GM19452 (cell line): ENCODE measurements around the gene LEPROT.
A peak's percentile ranks its signal among the peaks of the same experiment; 100 is the strongest.
"Not testable (repeated sequence)": the region's sequence is repeated elsewhere in the genome, so short reads cannot be mapped to it uniquely, and the experiment has no call there.

Source experiments
- ATAC-seq: cut with Tn5 transposase; IDR thresholded peaks from one replicate; pipeline ENCODE4 v1.9.1; 2021; ENCODE audit not compliant: unreplicated experiment

LEPROT gene, protein sequence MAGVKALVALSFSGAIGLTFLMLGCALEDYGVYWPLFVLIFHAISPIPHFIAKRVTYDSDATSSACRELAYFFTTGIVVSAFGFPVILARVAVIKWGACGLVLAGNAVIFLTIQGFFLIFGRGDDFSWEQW

DNA sequence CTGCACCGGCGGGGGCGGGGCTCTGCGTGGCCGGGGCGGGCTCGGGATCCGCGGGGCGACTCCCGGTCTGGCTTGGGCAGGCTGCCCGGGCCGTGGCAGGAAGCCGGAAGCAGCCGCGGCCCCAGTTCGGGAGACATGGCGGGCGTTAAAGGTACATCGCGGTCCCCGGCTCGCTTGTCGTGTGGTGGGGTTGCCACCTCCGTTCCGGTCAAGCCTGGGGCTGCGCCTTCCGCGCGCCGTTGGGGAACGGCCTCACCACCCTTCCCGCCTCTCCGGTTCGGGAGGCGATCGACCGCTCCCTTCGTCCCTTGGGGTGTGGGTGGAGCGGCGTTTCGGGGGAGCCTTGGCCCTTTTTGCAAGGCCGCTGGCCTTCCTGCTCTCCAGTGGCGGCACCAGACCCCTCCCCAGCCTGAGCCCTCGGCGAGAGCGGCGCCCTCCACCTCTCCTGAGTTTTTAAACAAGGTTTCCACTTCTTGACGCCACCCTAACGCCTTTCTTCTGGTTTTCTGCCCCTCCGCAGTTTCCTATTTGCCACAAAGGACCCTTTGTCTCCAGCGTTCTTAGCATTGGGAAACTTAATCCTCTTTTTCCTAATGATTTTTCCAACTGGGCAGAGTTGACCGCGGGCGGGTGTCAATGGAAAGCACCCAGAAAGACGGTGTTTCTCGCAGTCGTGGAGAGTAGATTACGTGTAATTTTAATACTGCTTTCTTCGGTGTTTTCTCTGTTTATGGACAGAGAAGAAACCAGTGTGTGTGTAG, at the start of gene LEPROT, which contains the start of gene LEPR:
TSS of gene LEPROT (plus strand) at position 79 of the 761 bp plus-strand sequence. CDS start at position 136, 57 bp downstream.
TSS of gene LEPR (plus strand) at position 79 of the 761 bp plus-strand sequence. CDS start 144,898 bp downstream, outside the sequence.
- peak; percentile 56 for ATAC-seq

DNA sequence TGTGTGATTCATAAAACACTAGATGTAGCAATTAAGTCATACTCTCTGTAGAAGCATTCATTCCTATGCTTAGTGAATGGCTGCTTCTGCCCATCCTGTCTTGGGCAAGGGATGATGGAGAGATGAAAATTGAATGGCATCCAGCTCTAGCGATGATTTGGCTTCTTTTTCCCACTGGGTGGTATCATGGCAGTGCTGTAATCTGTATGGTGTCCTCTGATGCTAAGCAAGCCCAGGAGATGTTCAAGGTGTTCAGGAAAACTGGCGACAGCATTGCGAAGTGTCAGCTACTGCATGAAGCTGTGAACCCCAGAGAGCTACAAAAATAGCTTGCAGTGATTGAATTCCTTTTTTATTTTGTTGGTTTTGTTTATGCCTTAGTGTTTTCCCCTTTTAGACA, 48.9 kb upstream of the LEPROT start:
- ATAC-seq = no peak

DNA sequence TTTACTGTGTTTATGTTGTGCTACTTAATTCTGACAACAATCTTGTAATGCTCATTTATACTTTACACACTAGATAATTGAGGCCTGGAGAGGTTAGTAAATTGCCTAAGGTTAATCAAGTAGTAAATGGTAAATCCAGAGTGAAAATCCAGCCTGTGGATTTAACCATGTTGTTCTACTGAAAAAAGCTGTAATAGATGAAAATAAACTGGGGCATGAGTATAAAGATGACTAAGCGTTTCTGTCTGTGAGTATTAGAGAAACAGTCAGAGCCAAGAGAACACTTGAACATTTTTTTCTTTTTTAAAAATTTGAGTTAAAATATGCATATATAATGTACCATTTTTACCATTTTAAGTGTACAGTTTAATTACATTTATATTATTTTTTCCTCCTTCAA, 47.9 kb upstream of the LEPROT start:
- ATAC-seq = no peak

DNA sequence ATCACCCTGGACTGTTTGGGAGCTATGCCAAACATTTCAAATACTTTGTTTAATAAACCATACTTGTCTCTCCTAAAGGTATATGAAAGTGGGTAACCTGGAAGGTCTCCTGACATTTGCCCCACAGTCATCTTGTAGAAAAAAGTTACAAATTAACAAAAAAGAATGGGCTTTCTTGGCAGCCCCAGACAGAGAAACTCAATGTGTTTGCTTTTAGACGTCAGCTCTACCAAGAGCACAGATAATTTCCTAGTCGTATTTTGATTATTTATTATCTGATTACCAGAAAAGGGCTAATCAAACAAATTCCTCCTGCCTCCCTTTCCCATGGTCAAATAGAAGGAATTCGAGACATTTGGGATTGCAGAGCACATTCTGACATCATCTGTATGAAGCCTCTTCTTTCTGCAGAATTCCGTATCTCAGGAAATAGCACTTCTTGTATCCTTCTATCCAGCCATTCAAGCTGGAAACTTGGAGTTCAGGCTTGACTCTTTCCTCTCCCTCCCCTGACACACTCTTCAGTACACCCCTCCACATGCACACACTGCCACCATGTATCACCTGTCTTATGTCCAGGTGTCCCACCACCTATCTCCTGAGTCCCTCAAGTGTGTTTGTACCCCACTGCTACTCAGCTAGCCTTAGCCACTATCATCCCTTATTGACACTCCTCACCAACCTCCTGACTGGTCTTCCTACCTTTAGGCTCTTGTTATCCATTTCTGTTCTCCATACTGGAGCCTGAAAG, 42.8 kb upstream of the LEPROT start:
- no peak for ATAC-seq

DNA sequence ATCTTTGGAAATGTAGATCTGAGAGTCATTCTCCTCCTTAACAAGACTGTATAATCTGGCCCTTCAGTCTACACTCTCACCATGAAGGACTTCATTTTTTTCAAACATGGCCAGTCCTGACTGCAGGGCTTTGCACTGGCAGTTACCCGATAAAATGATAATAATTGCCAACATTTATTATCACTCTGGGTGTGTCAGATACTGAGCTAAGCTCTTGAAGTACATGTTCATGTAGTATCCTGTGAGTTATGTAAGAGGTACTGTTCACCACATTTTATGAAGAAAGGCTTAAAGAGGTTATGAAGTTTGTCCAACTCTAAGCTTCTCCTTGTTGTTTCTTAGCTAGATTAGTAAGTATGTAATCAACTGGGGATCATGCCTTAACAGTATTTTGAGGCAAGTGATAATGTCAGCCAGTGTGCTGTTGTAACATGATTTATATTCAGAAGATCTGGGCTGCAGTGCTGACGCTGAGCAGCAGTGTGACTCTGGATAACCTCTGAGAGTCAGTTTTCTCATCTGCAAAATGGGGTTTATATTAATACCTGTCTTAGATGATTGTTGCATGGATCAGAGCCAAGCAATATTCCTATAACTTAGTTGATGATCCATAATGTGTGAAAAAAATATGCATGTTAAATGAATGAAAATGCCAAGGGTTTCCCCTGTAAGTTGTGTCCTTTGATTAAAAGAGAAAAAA, 42.1 kb upstream of the LEPROT start:
- ATAC-seq = no peak

DNA sequence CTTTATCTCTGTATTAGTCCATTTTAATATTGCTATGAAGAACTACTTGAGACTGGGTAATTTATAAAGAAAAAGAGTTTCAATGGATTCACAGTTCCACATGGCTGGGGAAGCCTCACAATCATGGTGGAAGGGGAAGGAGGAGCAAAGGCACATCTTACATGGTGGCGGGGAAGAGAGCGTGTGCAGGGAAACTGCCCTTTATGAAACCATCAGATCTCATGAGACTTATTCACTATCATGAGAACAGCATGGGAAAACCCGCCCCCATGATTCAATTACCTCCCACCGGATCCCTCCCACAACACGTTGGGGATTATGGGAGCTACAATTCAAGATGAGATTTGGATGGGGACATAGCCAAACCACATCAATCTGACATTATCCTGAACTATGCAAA, 36.0 kb upstream of the LEPROT start:
- ATAC-seq = not testable (repeated sequence)

DNA sequence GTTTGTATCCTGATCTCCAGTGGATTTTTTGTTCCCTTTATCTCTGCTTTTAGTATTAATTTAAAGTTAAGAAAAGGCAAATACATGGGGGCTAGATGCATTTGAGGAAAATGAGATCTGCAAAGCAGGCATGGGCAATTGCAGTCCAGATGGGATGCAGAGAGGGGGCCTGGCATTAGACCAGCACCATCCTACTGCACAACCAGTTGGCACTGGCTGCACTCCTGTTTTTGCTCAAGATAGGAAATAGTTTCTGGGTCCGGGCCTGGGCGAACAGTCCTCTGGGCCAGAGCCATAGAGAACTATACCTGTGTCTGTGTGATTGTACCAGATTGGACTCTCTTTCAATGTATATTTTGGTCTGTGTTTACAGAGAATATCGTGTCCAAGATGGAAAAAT, 34.0 kb upstream of the LEPROT start:
- no peak for ATAC-seq

DNA sequence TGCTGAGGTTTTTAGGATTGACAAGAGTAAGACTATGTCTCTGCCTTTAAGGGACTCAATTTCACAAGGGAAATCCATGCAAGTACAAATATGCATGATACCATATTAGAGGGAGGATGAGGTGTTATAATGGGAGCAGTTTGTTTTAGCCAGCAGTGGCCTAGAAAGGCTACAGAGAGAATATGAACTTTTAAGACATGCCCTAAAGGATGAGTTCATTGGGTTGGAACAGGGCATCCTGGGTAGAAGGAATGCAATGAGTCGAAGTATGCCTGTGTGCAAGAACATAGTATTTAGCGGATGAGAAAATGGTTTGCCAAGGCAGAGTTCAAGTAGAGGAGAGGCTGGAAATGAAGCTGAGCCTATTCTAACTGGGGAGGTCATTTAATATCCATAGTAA, 32.6 kb upstream of the LEPROT start:
- ATAC-seq = no peak

DNA sequence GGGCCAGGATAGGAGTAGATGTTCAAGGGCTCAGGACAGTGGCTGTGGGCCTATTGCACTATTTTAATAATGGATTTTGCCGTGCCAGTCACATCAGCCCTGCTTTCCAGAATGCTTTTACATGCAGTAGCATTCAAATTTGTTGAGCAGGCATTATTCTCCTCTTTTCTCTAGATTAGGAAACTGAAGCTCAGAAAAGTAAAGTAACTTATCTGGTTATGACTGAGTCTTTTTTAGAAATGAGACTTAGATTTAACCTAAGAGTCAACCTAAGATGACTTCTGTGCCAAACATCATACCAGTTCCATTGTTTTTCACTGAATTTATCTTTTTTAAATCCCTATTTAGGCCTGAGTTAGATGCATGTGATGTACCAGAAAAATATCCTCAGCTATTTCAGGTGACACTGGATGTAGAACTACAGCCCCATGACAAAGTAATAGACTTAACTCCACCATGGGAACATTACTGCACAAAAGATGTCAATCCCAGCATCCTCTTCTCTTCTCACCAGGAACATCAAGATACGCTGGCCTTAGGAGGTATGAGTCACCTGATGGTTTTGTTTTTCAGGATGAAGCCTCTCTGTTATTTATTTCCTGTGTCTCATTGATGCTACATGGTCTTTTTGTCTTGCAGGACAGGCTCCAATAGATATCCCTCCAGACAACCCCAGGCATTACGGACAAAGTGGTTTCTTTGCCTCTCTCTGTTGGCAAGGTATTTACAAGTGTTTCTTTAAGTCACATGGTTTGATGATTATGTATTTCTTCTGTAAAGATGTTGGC, 31.4 kb upstream of the LEPROT start:
- ATAC-seq = no peak

DNA sequence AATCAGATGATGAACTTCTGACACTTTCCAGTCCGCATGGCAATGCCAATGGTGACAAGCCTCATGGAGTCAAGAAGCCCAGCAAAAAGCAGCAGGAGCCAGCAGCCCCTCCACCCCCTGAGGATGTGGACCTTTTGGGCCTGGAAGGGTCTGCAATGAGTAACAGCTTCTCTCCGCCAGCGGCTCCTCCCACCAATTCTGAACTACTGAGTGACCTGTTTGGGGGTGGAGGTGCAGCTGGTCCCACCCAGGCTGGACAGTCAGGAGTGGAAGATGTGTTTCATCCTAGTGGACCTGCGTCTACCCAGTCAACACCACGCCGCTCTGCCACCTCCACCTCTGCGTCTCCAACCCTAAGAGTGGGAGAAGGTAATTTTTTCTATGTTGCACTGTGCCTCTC, 28.0 kb upstream of the LEPROT start:
- ATAC-seq = no peak

DNA sequence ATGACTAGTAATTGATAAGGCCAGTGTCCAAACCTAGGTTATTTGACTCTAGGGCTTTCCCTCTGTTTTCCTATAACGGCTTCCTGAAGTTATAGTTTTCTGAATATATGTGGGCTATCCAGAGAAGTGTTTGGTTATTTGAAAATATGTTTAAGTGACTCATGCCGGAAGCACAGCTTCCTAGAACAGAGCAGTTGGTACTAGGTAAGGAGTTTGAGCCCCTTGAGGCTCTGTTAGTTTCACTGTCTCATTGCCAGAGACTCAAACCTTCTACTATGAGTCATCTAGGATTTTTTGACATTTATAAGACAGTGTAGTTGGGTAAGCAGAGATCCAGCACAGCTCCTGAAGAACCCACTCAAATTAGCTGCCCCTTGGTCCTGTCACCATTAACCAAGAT, 27.1 kb upstream of the LEPROT start:
- ATAC-seq = peak; percentile 94

DNA sequence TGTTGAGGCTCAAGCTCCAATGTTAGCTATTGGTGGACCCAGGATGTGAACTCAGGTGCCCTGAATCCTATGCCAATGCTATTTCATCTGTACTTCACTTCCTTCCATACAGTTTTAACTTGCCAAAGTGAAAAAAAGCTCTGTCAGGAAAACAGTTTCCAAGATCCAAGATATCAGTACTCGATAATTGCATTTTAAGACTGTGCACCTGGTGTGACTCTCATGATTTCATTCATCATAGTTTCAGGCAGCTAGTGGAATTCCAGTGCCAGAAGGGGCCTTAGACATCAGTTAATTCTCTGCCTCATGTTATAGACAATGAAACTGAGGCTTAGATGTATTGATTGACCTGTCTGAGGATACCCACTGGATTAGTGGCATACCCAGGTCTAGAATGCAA, 26.5 kb upstream of the LEPROT start:
- no peak for ATAC-seq

DNA sequence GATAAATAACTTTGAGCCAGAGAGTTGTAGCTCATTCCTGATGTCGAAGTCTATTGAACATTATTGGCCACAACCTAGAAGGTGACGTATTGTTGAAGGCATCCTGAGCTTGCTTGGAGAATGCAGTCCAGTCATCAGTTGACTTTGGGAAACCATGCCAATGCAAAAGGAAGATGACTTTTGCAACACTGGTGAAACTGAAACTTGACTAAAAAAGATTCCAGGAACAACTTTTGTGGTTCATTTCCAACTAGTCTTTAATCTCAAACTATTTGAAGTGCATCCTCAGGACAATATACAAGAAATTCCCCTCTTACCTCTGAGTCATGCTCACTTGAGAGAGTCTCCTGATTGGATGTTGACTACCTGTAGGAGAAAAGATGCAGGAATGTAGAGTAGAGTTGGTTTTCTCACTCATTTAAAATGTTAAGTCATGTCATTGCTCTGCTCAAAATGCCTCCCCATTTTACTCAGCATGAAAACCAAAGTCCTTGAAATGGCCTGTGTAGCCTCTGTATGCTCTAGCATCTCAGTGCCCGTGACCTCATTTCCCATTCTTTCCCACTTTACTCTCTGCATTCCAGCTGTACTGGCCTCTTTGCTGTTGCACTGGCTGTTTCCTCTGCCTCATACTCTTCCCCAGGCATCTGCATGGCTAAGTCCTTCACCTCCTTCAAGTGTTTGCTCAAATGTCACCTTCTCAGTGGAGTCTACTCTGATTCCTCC, 24.4 kb upstream of the LEPROT start:
- no peak for ATAC-seq

DNA sequence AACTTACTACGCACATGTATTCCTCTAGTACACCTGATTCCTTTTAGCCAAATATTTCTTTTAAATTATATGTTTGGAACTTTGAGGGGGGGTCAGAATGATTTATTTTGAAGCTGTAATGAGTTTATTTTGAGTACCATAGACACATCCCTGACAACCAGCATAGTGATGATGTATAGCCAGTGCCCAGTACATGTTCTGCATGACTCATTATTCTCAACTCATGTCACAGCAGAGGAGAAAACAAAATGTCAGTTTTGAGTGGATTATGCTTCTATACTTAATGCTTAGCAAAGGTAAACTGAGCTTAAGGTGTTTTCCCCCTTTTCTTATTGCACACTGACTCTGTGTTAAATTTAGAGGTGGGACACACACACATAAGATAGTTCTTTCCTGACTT, 22.4 kb upstream of the LEPROT start:
- no peak for ATAC-seq

DNA sequence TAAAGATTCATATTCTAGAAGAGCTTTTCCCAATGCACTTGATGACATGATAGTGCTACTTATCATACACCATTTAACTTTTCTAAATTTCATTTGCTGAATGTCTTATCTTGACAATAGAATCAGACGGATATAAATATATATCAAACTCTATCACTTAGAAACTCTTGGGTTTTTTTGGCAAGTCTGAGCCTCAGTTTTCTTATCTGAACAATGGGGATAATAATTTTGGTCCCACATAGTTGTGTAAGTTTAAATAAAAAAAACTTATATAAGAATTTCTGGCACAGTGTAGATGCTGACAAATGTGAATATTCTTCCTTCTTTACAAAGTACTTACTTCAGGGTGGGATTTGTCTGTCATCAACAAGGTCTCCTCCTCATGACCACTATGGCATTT, 21.5 kb upstream of the LEPROT start:
- ATAC-seq = no peak

DNA sequence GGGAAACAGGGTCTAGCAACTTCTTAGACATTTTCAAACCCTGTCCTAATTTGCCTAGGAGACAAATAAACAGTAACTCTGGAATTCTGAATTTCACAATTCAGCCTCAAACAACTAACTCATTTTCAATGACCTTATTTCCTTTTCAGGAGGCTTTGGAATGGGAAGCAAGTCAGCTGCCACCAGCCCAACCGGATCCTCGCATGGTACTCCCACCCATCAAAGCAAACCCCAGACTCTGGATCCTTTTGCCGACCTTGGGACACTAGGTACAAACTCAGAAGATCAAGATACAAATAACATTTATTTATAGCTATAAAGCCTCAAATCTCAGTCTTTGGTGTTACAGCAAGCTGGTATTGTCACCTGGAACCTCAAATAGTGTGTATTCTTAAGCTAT, 18.9 kb upstream of the LEPROT start:
- no peak for ATAC-seq

DNA sequence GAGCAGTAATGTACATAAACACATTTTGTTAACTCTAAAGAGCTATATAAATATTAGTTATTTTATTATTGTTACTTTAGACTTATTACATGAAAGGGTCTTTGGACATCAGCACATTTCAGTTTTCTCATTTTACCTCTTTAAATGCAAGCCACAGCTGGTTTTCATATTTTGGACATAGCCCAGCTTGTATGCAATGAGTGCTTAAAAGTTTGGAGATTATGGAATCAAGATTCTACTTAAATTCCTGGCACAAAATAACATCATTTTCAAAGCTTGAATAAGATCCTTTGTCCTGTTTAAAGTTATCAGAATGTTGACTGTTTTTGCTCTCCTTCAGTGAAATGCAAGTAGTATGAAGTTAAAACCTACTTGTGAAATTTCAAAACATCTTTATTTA, 15.5 kb upstream of the LEPROT start:
- ATAC-seq = no peak

DNA sequence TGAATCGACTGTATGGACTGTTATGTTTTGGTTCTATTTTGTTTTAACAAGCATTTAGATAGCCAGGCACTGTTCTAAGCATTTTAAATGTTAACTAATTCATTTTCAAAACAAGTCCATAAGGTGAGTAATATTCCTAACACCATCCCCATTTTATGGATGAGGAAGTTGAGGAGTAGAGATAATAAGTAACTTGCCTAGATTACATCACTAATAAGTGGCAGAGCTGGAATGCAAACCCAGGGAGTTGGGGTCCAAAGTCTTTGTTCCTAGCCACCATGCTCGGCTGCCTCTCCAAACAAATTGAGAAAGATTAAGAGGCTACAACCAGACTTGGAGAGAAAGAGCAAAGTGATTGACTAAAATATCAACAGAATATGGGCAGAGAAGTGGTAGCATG, 12.6 kb upstream of the LEPROT start:
- ATAC-seq = no peak

DNA sequence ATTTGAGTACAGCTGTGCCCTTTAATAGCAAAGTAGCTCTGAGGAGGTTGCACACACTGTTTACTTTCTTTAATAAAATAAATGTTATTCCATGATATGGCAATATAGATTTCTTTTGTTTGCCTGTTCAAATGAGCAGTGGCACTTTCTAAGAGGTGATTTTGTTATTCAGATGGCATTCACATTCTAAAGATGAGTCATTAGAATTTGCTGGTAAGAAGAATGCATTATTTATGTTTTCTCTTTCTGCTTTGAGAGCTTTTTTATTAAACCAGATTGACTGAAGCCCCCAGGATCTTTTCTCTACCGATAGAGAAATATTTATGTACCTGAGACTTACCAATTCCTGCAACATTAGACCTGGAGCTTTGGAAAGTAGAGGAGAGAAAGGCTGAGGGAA, 11.2 kb upstream of the LEPROT start:
- ATAC-seq = no peak

DNA sequence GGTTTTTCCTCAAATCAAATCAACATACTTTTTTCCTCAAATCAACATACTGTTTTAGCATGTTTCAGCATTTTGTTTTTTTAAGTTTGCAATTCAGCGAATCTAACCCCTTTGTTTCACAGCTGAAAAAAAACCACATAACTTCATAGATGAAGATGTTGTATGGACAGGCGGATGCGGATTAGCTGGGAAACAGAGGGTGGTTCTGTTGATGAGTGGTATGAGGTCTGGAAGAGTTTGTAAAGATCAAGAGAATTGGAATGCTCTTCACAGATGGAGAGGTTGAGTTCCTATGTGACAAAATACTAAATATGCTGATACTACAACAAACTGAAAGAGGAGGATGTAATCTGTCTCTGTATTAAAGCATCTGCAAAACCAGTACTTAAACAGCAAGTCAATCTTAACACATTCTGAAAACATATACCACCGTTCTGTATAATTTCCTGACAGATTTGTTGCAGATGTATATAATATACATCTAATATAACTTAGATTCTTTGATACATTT, 10.6 kb upstream of the LEPROT start:
- ATAC-seq = no peak
